ENCODE data around the gene C1R.
"Not testable (repeated sequence)": the region's sequence is repeated elsewhere in the genome, so short reads cannot be mapped to it uniquely, and the experiment has no call there.

C1R gene

DNA sequence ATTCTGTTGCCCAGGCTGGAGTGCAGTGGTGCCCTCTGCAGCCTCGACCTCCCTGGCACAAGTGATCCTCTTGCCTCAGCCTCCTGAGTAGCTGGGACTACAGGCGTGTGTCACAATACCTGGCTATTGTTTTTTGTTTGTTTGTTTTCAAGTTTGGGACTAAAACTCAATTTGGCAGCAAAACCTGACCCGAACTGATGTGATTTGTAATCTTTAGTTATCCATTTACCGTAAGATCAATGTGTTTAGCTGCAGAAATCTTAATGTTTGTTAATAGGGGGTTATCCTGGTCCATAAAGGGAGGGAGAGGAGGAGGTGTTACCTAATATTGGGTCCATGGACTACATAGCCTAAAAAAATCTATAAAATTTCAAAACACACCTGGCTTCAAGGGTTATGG lies 32.5 kb downstream of the C1R start:
- no peak for DNase-seq
- TF ChIP-seq GATA1 (IDR thresholded peaks at IDR 0.05; ENCODE audit: low read depth, low read length) (no peak), POLR2A (IDR thresholded peaks at IDR 0.05; ENCODE audit: low read length) (no peak)

DNA sequence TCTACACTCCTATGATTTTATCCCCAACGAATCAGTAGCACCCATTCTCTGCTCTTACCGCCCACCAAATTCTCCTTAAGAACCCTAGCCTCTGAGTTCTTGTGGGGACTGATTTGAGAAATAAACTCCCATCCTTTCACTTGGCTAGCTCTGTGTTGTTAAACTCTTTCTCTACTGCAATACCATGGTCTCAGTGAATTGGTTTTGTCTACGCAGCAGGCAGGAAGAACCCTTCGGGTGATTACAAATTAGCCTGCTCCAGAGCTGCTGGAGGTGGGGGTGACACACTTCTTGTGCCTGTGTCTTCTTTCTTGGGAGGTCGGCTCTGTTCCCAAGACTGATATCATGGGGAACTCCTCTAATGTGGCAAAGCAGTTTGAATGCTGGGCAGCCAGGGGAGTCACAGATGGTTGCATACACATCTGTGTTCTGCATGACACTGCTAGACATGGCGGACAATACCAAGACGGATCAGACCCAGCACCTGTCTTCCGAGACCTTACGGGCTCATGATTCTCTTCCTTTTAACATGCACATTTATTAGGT lies 33.3 kb downstream of the C1R start:
- no peak for TF ChIP-seq POLR2A (IDR thresholded peaks at IDR 0.05; ENCODE audit: low read length)
- no peak for DNase-seq

DNA sequence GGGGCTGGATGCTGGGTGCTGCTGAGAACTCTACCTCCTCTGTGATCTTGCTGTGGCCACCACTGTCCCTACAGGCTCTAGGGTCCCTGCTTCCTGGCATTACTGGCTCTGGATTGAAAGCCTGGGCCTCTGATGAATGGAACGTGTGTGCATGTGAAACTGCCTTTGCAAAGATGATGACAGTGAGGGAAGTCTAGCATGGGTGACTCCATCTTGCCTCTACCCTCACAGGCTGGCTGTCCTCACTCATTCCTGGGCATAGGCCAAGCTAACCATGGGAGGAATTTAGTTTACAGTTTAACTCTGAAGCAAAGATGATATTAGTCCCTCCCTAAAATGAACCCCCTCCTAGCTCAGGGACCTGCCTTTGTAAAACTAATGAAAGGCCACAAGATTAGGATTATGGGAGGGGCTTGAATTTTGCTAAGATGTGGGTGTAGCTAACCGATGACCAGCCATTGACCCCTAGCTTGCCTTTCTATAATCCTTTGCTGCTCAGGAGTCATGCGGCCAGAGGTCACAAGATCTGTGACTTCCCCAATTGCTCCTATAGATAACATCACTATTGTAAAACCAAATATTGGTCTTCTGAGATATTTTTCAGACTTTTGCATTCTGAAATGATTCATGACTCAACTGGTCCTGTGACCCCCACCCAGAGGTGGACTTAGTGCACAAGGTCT lies 33.9 kb downstream of the C1R start:
- TF ChIP-seq GATA1 (IDR thresholded peaks at IDR 0.05; ENCODE audit: low read depth, low read length), result no peak
- no peak for TF ChIP-seq POLR2A (IDR thresholded peaks at IDR 0.05; ENCODE audit: low read length)
- peak; percentile 11 to 55 for DNase-seq

DNA sequence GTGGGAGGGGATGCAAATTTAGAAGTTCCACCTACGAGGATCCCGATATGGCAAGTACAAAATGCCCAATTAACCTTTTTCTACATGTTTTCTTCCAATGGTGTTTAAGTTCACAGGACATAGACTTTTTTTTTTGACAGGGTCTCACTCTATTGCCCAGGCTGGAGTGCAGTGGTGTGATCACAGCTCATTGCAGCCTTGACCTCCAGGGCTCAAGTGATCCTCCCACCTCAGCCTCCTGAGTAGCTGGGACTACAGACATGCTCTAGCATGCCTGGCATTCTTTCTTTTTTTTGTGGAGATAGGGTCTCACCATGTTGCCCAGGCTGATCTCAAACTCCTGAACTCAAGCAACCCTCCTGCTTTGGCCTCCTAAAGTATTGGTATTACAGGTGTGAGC lies 36.5 kb downstream of the C1R start:
- DNase-seq, result not testable (repeated sequence)

DNA sequence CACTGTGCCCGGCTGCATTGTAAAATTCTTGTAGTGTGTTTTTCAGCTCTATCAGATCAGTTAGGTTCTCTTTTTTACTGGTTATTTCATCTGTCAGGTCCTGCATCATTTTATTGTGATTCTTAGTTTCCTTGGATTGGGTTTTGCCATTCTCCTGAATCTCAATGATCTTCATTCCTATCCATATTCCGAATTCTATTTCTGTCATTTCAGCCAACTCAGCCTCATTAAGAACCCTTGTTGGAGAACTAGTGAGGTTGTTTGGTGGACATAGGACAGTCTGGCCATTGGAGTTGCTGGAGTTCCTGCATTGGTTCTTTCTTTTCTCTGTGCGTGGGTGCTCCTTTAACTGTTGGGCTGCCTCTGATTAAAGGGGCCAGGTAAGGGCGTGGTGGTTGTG lies 37.3 kb downstream of the C1R start:
- TF ChIP-seq POLR2A (IDR thresholded peaks at IDR 0.05; ENCODE audit: low read length), result no peak
- no peak for TF ChIP-seq GATA1 (IDR thresholded peaks at IDR 0.05; ENCODE audit: low read depth, low read length)
- no peak for DNase-seq

DNA sequence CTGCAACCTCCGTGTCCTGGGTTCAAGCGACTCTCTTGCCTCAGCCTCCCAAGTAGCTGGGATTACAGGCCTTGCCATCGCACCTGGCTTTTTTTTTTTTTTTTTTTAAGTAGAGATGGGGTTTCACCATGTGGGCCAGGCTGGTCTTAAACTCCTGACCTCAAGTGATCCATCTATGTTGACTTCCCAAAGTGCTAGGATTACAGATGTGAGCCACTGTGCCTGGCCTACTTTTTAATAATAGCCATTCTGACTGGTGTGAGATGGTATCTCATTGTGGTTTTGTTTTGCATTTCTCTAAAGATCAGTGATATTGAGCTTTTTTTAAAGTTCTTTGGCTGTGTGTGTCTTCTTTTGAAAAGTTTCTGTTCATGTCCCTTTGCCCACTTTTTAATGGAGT lies 42.3 kb downstream of the C1R start:
- not testable (repeated sequence) for DNase-seq

DNA sequence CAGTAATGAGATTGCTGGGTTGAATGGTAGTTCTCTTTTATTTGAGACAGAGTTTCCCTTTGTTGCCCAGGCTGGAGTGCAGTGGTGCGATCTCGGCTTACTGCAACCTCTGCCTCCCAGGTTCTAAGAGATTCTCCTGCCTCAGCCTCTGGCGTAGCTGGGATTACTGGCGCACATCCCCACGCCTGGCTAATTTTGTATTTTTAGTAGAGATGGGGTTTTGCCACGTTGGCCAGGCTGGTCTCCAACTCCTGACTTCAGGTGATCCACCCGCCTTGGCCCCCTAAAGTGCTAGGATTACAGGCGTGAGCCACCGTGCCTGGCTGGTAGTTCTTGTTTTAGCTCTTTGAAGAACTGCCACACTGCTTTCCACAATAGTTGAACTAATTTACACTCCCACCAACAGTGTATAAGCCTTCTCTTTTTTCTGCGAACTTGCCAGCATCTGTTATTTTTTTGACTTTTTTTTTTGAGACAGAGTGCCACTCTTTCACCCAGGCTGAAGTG lies 42.7 kb downstream of the C1R start:
- not testable (repeated sequence) for DNase-seq

DNA sequence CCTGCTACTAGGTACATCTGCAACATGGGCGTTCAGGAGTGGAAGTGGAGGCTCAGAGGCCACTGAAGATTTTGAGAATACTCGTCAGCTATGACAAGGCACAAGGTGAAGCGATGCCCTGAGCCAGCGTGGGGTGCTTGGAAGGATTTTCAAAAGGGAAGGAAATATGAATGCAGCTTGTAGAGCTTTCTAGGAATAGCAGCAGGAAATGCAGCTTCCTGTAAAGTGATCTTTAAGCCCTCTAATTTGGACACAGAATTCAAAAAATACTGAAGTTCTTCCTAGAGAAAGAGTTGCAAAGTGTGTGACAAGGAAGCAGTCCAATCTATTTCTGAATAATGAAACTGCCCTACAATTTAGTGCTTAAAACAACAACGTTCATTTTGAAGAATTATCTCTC lies 44.9 kb downstream of the C1R start:
- DNase-seq, result no peak
- TF ChIP-seq POLR2A (IDR thresholded peaks at IDR 0.05; ENCODE audit: low read length) (no peak), GATA1 (IDR thresholded peaks at IDR 0.05; ENCODE audit: low read depth, low read length) (no peak)

DNA sequence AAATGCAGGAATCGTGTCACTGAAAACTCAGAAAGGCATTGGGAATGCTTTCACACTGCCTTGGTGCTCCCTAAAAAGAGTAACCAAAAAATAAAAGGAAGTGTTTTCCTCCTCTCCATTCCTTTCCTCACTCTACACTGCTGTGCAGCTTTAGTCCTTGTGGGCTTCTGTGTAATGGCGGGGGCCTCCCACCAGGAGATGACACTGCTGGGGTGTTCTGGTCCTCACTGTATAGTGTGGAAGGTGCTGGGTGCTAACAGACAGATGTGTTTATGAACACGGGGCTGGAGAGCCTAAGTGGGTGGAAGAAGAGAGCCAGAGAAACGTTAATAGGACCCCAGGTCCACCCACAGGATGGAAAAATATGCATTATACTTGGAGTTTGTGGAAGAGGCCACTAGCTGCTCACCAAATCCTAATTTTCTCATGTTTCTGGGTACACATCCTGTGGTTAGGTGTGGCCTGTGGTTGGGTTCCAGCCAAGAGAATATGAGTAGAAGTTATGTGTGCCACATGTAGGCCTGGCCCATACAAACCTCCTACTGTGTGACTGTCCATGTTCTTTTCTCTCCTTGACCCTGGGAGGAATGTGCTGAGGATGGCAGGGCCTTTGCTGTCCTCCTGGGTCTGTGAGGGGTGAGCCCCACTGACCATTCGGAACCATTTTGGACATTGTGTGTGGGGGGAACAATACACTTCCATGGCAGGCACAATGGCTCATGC lies 45.7 kb downstream of the C1R start:
- no peak for TF ChIP-seq POLR2A (IDR thresholded peaks at IDR 0.05; ENCODE audit: low read length)
- no peak for TF ChIP-seq GATA1 (IDR thresholded peaks at IDR 0.05; ENCODE audit: low read depth, low read length)
- DNase-seq, result no peak

DNA sequence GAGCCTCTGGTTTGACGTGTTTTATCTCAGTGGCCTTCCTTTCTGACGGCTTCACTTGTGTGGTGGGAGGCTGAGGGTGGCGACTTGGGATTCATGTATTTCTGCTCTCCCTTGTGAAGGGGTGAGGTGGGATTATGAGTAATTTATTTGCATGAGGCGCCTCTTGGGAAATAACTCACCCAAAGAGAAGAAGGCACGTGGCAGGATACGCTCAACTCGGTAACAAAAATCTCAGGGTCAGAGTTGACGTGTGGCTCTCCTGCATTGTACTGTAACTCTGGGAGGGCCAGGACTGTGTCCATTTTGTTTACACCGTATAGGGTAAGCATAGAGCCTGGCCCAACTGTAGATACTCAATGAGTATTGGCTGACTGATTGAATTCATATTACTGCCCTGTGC lies 46.3 kb downstream of the C1R start:
- no peak for DNase-seq
- TF ChIP-seq GATA1 (IDR thresholded peaks at IDR 0.05; ENCODE audit: low read depth, low read length) (no peak), POLR2A (IDR thresholded peaks at IDR 0.05; ENCODE audit: low read length) (no peak)

DNA sequence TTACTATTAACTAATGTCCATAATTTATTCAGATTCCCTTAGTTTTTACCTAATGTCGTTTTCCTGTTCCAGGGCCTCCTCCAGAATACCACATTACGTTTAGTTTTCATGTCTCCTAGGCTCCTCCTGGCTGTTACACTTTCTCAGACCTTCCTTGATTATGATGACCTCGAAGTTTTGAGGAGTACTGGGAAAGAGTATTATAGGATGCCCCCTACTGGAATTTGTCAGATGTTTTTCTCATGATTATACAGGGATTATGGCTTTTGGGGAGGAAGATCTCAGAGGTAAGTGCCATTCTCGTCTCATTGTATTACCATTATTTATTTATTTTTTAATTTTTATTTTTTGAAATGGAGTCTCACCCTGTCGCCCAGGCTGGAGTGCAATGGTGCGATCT lies 49.4 kb downstream of the C1R start:
- TF ChIP-seq GATA1 (IDR thresholded peaks at IDR 0.05; ENCODE audit: low read depth, low read length), result no peak
- TF ChIP-seq POLR2A (IDR thresholded peaks at IDR 0.05; ENCODE audit: low read length), result no peak
- DNase-seq, result peak; percentile 73 to 78

DNA sequence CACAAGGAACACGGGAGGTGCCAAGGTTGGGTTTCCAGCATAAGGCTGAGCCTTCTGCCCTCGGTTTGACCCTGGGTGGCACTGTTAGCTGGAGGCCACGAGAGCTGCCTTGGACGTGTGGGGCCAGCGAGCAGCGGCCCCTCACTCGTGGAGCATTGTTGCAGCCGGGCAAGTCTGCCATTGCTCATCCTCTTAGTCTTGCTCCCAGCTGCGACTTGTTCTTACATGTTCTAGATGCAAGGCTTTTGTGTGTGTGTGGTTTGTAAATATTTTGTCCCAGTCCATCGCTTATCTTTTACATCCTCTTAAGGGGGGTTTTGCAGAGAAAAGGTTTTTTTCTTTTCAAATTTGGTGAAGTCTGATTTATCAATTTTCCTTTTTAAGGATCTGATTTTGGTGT lies 52.8 kb downstream of the C1R start:
- TF ChIP-seq POLR2A (IDR thresholded peaks at IDR 0.05; ENCODE audit: low read length) (no peak), GATA1 (IDR thresholded peaks at IDR 0.05; ENCODE audit: low read depth, low read length) (no peak)
- no peak for DNase-seq

DNA sequence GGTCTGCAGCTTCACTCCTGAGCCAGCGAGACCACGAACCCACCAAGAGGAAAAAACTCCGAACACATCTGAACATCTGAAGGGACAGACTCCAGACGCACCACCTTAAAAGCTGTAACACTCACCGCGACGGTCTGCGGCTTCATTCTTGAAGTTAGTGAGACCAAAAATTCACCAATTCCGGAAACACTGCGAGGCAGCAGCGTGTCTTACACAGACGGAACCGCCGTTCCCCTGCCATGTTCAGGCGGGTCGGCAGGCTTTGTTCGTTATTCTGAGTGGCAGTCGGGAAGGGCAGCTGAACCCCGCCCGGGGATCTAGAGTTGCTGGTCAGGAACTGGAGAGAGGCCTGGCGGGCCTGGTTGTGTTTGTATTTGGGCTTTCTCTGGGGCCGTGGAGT lies 53.7 kb downstream of the C1R start:
- no peak for DNase-seq
- TF ChIP-seq POLR2A (IDR thresholded peaks at IDR 0.05; ENCODE audit: low read length) (no peak), GATA1 (IDR thresholded peaks at IDR 0.05; ENCODE audit: low read depth, low read length) (no peak)

DNA sequence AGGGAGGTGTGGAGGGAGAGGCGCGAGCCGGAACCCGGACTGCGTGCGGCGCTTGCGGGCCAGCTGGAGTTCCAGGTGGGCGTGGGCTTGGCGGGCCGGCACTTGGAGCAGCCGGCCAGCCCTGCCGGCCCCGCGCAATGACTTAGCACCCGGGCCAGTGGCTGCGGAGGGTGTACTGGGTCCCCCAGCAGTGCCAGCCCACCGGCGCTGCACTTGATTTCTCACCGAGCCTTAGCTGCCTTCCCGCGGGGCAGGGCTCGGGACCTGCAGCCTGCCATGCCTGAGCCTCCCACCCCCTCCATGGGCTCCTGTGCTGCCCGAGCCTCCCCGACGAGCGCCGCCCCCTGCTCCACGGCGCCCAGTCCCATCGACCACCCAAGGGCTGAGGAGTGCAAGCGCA lies 54.8 kb downstream of the C1R start:
- DNase-seq, result not testable (repeated sequence)

DNA sequence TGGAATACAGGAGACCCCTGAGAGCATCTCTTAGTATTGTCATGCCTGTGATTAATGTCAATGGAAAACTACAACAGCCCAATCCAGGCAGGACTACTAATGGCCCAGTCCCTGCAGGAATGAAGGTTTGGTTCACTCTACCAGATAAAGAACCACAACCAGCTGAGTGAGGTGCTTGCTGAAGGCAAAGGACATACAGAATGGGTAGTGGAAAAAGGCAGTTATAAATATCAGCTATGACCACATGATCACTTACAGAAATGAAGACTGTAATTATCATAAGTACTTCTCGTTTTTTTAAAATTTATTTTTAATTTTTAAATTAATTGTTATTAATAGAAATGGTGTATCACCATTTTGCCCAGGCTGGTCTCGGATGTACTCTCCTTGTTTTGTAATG lies 56.8 kb downstream of the C1R start:
- peak in 1 of 2 experiments; percentile 27 for DNase-seq
- TF ChIP-seq POLR2A (IDR thresholded peaks at IDR 0.05; ENCODE audit: low read length), result no peak
- TF ChIP-seq GATA1 (IDR thresholded peaks at IDR 0.05; ENCODE audit: low read depth, low read length), result no peak

All from erythroblast (primary cell).